A673 (cell line): ENCODE data around the gene TMEM248.

Source experiments
- CTCF ChIP-seq: fragments of 300-800, 200-600 bp; sonication (generic); conservative IDR thresholded peaks from 2 replicates; pipeline ENCODE4 v1.5.1; 2017; ENCODE audit warnings: low read depth, mild to moderate bottlenecking, antibody characterized with exemption, low read length, moderate library complexity, mixed read lengths
- EZH2 ChIP-seq: fragments of 200-600 bp; sonication (generic); IDR thresholded peaks from 2 replicates; pipeline ENCODE4 v1.6.1; 2017; ENCODE audit warnings: borderline replicate concordance, low read depth, mild to moderate bottlenecking, mixed read lengths, antibody characterized with exemption, low read length; ENCODE audit not compliant: poor library complexity, severe bottlenecking

- TF ChIP-seq CTCF (no peak), EZH2 (no peak)
Observed at GRCh38 chr7:66930341-66930740, 9.3 kb downstream of the TMEM248 start.
